HG02588 (cell line): ENCODE data around the gene HIP1.
"Not testable (repeated sequence)": the region's sequence is repeated elsewhere in the genome, so short reads cannot be mapped to it uniquely, and the experiment has no call there.

Source experiments
- ATAC-seq: cut with Tn5 transposase; IDR thresholded peaks from one replicate; pipeline ENCODE4 v1.9.1; 2021; ENCODE audit warnings: mild to moderate bottlenecking, moderate library complexity; ENCODE audit not compliant: unreplicated experiment

HIP1 gene

GRCh38 chr7:75738604-75738974 lies at the start of gene HIP1:
TSS of gene HIP1 (minus strand) at chr7:75738941. CDS start at chr7:75738920, 21 bp downstream.
- ATAC-seq = no peak

GRCh38 chr7:75788154-75788847 lies 49.6 kb upstream of the HIP1 start:
- ATAC-seq = not testable (repeated sequence)

GRCh38 chr7:75783058-75783457 lies 44.3 kb upstream of the HIP1 start:
- not testable (repeated sequence) for ATAC-seq

- not testable (repeated sequence) for ATAC-seq
Measured at GRCh38 chr7:75780647-75781273, 42.0 kb upstream of the HIP1 start.

- not testable (repeated sequence) for ATAC-seq
Measured at GRCh38 chr7:75779516-75779915, 40.8 kb upstream of the HIP1 start.

- not testable (repeated sequence) for ATAC-seq
Measured at GRCh38 chr7:75779035-75779434, 40.3 kb upstream of the HIP1 start.

- ATAC-seq = no peak
Measured at GRCh38 chr7:75776295-75776971, 37.7 kb upstream of the HIP1 start.

GRCh38 chr7:75773958-75774357 lies 35.2 kb upstream of the HIP1 start:
- ATAC-seq = not testable (repeated sequence)

- no peak for ATAC-seq
Measured at GRCh38 chr7:75772081-75773077, 33.6 kb upstream of the HIP1 start, which contains the start of gene CCL26. TSS of gene CCL26 (minus strand) at chr7:75772211. CDS start at chr7:75772176, 35 bp downstream.

GRCh38 chr7:75771224-75771623 lies 32.5 kb upstream of the HIP1 start:
- no peak for ATAC-seq

- ATAC-seq = no peak
Measured at GRCh38 chr7:75762350-75762917, 23.7 kb upstream of the HIP1 start.

GRCh38 chr7:75761801-75762200 lies 23.1 kb upstream of the HIP1 start:
- ATAC-seq = not testable (repeated sequence)

GRCh38 chr7:75758491-75758890 lies 19.8 kb upstream of the HIP1 start:
- no peak for ATAC-seq

- ATAC-seq = no peak
Measured at GRCh38 chr7:75757860-75758259, 19.1 kb upstream of the HIP1 start.

GRCh38 chr7:75756991-75757676 lies 18.4 kb upstream of the HIP1 start:
- ATAC-seq = no peak

- no peak for ATAC-seq
Measured at GRCh38 chr7:75756206-75756990, 17.7 kb upstream of the HIP1 start.

GRCh38 chr7:75743455-75743859 lies 4.7 kb upstream of the HIP1 start:
- ATAC-seq = no peak

- no peak for ATAC-seq
Measured at GRCh38 chr7:75740846-75741497, 2.2 kb upstream of the HIP1 start.
